Right lobe of liver (tissue), 4 donors: Measurements from ENCODE around the gene NRP2.

Experiments
- POLR2A ChIP-seq: fragments of 450-650 bp; IDR thresholded peaks from one replicate; pipeline ENCODE4 v1.6.1; 2017; ENCODE audit warnings: antibody characterized with exemption, mild to moderate bottlenecking
- TF ChIP-seq, protein P1 (sequence below), 4 donors: fragments of 200-600 bp in 3 of 4; fragments of 450-650 bp in 1 of 4; IDR thresholded peaks; one replicate each; pipeline versions ENCODE4 v1.5.1 to v1.8.0; 2016 to 2022; ENCODE audit warnings: antibody characterized with exemption in 4 of 4, mild to moderate bottlenecking in 2 of 4
- donor health status: DM: no; HTN: no; CAD: no.
- donor health status: DM: no; HTN: no; CAD: no.
- donor health status: DM: no; HTN: yes; CAD: no.

DNA sequence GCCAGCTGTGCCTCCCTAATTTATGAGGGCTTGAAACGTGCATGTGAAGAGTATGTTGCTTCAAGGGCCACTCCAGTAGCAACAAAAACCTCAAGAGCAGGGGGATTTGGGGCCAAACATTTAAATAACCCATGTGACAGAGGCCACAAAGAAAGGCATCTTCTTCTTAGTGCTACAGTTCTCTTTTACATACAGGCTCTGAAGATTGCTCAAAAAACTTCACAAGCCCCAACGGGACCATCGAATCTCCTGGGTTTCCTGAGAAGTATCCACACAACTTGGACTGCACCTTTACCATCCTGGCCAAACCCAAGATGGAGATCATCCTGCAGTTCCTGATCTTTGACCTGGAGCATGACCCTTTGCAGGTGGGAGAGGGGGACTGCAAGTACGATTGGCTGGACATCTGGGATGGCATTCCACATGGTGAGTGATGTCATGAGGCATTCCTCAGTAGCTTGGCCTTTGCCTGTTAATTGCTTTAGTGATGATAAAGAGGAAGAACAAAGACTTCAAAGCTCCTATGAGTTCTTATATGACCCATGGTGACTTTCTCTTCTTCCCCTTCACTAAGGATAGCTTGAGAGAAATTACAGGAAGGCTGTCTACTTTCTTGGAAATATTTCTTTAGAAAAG, 40.1 kb downstream of the NRP2 start:
- TF ChIP-seq, protein P1, sequence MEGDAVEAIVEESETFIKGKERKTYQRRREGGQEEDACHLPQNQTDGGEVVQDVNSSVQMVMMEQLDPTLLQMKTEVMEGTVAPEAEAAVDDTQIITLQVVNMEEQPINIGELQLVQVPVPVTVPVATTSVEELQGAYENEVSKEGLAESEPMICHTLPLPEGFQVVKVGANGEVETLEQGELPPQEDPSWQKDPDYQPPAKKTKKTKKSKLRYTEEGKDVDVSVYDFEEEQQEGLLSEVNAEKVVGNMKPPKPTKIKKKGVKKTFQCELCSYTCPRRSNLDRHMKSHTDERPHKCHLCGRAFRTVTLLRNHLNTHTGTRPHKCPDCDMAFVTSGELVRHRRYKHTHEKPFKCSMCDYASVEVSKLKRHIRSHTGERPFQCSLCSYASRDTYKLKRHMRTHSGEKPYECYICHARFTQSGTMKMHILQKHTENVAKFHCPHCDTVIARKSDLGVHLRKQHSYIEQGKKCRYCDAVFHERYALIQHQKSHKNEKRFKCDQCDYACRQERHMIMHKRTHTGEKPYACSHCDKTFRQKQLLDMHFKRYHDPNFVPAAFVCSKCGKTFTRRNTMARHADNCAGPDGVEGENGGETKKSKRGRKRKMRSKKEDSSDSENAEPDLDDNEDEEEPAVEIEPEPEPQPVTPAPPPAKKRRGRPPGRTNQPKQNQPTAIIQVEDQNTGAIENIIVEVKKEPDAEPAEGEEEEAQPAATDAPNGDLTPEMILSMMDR (IDR thresholded peaks at IDR 0.05), result no peak
- TF ChIP-seq POLR2A, result no peak
